Esophagus squamous epithelium (tissue), 5 donors: ENCODE data around the gene TMTC1. TPM values are rescaled to one million over a fixed set of nuclear protein-coding genes. Genes with fewer than 3 reads are reported as not detected.

Experiments
- DNase-seq: peaks from one replicate; lab custom pipeline; 2025; lab: John Stamatoyannopoulos, UW
- H3K27ac ChIP-seq, 4 donors: fragments of 200-600 bp; sonication (generic); one replicate each; pipeline ENCODE4 v1.5.1; 2016 to 2019; ENCODE audit warnings: mild to moderate bottlenecking in 1 of 4
- H3K27me3 ChIP-seq, 4 donors: fragments of 200-600 bp; sonication (generic); 1 replicate in 3 of 4; 2 replicates in 1 of 4; pipeline versions ENCODE4 v1.5.1 to v1.6.0; 2017 to 2021; ENCODE audit warnings: antibody characterized with exemption in 1 of 4
- H3K36me3 ChIP-seq, 3 donors: fragments of 200-600 bp; sonication (generic); one replicate each; pipeline ENCODE4 v1.5.1; 2016 to 2019
- H3K4me1 ChIP-seq, 3 donors: fragments of 200-600 bp; sonication (generic); one replicate each; pipeline ENCODE4 v1.5.1; 2017 to 2019
- H3K4me3 ChIP-seq, 4 donors: fragments of 200-600 bp; sonication (generic); 1 replicate in 3 of 4; 2 replicates in 1 of 4; pipeline ENCODE4 v1.5.1; 2016 to 2019; ENCODE audit warnings: mild to moderate bottlenecking in 2 of 4, moderate library complexity in 1 of 4
- H3K9me3 ChIP-seq, 3 donors: fragments of 200-600 bp; sonication (generic); one replicate each; pipeline ENCODE4 v1.5.1; 2016 to 2019
- CTCF ChIP-seq, 6 experiments: fragments of 450-650 bp in 4 of 6; fragments of 200-600 bp in 2 of 6; sonication (generic) in 2 of 6; IDR thresholded peaks; one replicate each; pipeline ENCODE4 v1.5.1; 2016 to 2019; ENCODE audit warnings: antibody characterized with exemption in 6 of 6, mild to moderate bottlenecking in 4 of 6, moderate library complexity in 4 of 6
- POLR2A ChIP-seq, 4 donors: fragments of 450-650 bp; IDR thresholded peaks; one replicate each; pipeline ENCODE4 v1.6.1; 2017; ENCODE audit warnings: antibody characterized with exemption in 4 of 4, mild to moderate bottlenecking in 4 of 4, moderate library complexity in 3 of 4
- WGBS, 2 donors: methylation state at CpG; one replicate each; pipeline ENCODE4 v1.1.5; 2018; 5-methylcytosine and 5-hydroxymethylcytosine counted together
- intact Hi-C: fragments of 100-400 bp; cut with DNase I; formaldehyde crosslinking; loops from one replicate; pipeline ENCODE4 v1.15.0; 2022
- total RNA-seq, 4 donors: library from RNA; depleted of rRNA; stranded (reverse); fragments of >200 nt; gene quantifications; one replicate each; pipeline ENCODE4 v1.1.0, GENCODE V29; 2016
- donor health status: DM: yes; HTN: yes; CAD: no.

Gene TMTC1
- total RNA-seq, 4 donors from 2014 or later = 2.5 to 31.9 (median 14.7) TPM

- H3K27me3 ChIP-seq = no peaks in the 10 kb centered on the region
- H3K4me1 ChIP-seq = peaks cover 0 to 8% (median 6%) of the 10 kb centered on the region in 3 donors
- H3K36me3 ChIP-seq = peaks cover 0 to 9% (median 0%) of the 10 kb centered on the region in 3 donors
- no peak overlapping the region for H3K27ac ChIP-seq
- no peak overlapping the region for H3K4me3 ChIP-seq
- DNase-seq = no peak
- H3K9me3 ChIP-seq = no peaks in the 10 kb centered on the region
- intact Hi-C loops = no loop called here
- WGBS, 2 donors = 64 to 89% methylated on average over 3 to 4 of the region's 4 CpGs
- no peak for TF ChIP-seq POLR2A (IDR thresholded peaks at IDR 0.05)
- TF ChIP-seq CTCF (IDR thresholded peaks at IDR 0.05) = no peak
Measured at GRCh38 chr12:29572938-29573337, 210.8 kb downstream of the TMTC1 start.

GRCh38 chr12:29572464-29572863 is 211.3 kb downstream of the TMTC1 start:
- WGBS, 2 donors = 85 to 95% methylated on average over 4 of the region's 4 CpGs
- DNase-seq = no peak
- Histone ChIP-seq H3K9me3 (no peaks in the 10 kb centered on the region), H3K36me3 (peaks cover 0 to 9% (median 0%) of the 10 kb centered on the region in 3 donors), H3K27ac (no peak overlapping the region), H3K4me1 (peaks cover 0 to 8% (median 6%) of the 10 kb centered on the region in 3 donors), H3K4me3 (no peak overlapping the region), H3K27me3 (no peaks in the 10 kb centered on the region)
- TF ChIP-seq CTCF (IDR thresholded peaks at IDR 0.05) (no peak), POLR2A (IDR thresholded peaks at IDR 0.05) (no peak)
- intact Hi-C loops = no loop called here

- no peaks in the 10 kb centered on the region for H3K27me3 ChIP-seq
- peaks cover 0 to 9% (median 0%) of the 10 kb centered on the region in 3 donors for H3K36me3 ChIP-seq
- H3K4me1 ChIP-seq = peaks cover 0 to 10% (median 6%) of the 10 kb centered on the region in 3 donors
- H3K9me3 ChIP-seq = no peaks in the 10 kb centered on the region
- DNase-seq = no peak
- WGBS, 2 donors = 52 to 69% methylated on average over 2 of the region's 2 CpGs
- TF ChIP-seq POLR2A (IDR thresholded peaks at IDR 0.05) (no peak), CTCF (IDR thresholded peaks at IDR 0.05) (no peak)
- no peak overlapping the region for H3K4me3 ChIP-seq
- intact Hi-C loops = no loop called here
- peak overlapping the region in 3 of 4 donors; percentile 10 to 20 (median 19) for H3K27ac ChIP-seq
Measured at GRCh38 chr12:29569132-29569757, 214.5 kb downstream of the TMTC1 start.

GRCh38 chr12:29566441-29566840 is 217.3 kb downstream of the TMTC1 start:
- 68 to 72% methylated on average over 4 to 6 of the region's 6 CpGs for WGBS, 2 donors
- no peak for DNase-seq
- Histone ChIP-seq H3K4me1 (peaks cover 0 to 37% (median 11%) of the 10 kb centered on the region in 3 donors), H3K4me3 (no peak overlapping the region), H3K9me3 (no peaks in the 10 kb centered on the region), H3K27ac (no peak overlapping the region), H3K36me3 (no peaks in the 10 kb centered on the region), H3K27me3 (no peaks in the 10 kb centered on the region)
- TF ChIP-seq CTCF (IDR thresholded peaks at IDR 0.05) (no peak), POLR2A (IDR thresholded peaks at IDR 0.05) (no peak)
- intact Hi-C loops = no loop called here

GRCh38 chr12:29565727-29566126 is 218.0 kb downstream of the TMTC1 start:
- H3K9me3 ChIP-seq = no peaks in the 10 kb centered on the region
- intact Hi-C loops = no loop called here
- H3K27me3 ChIP-seq = no peaks in the 10 kb centered on the region
- H3K4me3 ChIP-seq = no peak overlapping the region
- no peak overlapping the region for H3K27ac ChIP-seq
- H3K4me1 ChIP-seq = peaks cover 0 to 40% (median 11%) of the 10 kb centered on the region in 3 donors
- H3K36me3 ChIP-seq = no peaks in the 10 kb centered on the region
- TF ChIP-seq POLR2A (IDR thresholded peaks at IDR 0.05) = no peak
- no peak for DNase-seq
- WGBS, 2 donors = 87 to 98% methylated on average over 5 of the region's 5 CpGs
